GM12878 (cell line): ENCODE data around the gene HNRNPF.

ENCODE experiments used
- HCFC1 ChIP-seq: fragments of 150-350 bp; IDR thresholded peaks from 2 replicates; pipeline ENCODE4 v1.6.1; 2014; ENCODE audit warnings: low read length
- POLR2AphosphoS2 ChIP-seq: IDR thresholded peaks from 2 replicates; pipeline ENCODE4 v1.6.1; 2011; ENCODE audit warnings: low read depth, mild to moderate bottlenecking, low read length, improper control_type of control experiment, moderate library complexity

GRCh38 chr10:43385412-43386004 is 23.5 kb downstream of the HNRNPF start:
- TF ChIP-seq HCFC1 (no peak), POLR2AphosphoS2 (no peak)
